ENCODE measurements around the gene TEX13A.

Gene TEX13A

GRCh38 chrX:105226499-105226898 lies 6.0 kb upstream of the TEX13A start:
- TF ChIP-seq CTCF (IDR thresholded peaks at IDR 0.05; ENCODE audit: extremely low read depth, insufficient read depth, missing control alignments): no peak
- no peak for DNase-seq (ENCODE audit: low spot score)
- in situ Hi-C loops (cut with MboI; ENCODE audit: low pct_unique_long_range_greater_than_20kb, low sequenced_read_pairs, unreplicated experiment): no loop called here

- DNase-seq (ENCODE audit: low spot score): no peak
- in situ Hi-C loops (cut with MboI; ENCODE audit: low pct_unique_long_range_greater_than_20kb, low sequenced_read_pairs, unreplicated experiment): no loop called here
- TF ChIP-seq CTCF (IDR thresholded peaks at IDR 0.05; ENCODE audit: extremely low read depth, insufficient read depth, missing control alignments): no peak
Measured at GRCh38 chrX:105221374-105221773, 880 bp upstream of the TEX13A start.

GRCh38 chrX:105219454-105220401 lies 766 bp downstream of the TEX13A start:
- no peak for TF ChIP-seq CTCF (IDR thresholded peaks at IDR 0.05; ENCODE audit: extremely low read depth, insufficient read depth, missing control alignments)
- no peak for DNase-seq (ENCODE audit: low spot score)
- in situ Hi-C loops (cut with MboI; ENCODE audit: low pct_unique_long_range_greater_than_20kb, low sequenced_read_pairs, unreplicated experiment): no loop called here

- no peak for TF ChIP-seq CTCF (IDR thresholded peaks at IDR 0.05; ENCODE audit: extremely low read depth, insufficient read depth, missing control alignments)
- no peak for DNase-seq (ENCODE audit: low spot score)
- in situ Hi-C loops (cut with MboI; ENCODE audit: low pct_unique_long_range_greater_than_20kb, low sequenced_read_pairs, unreplicated experiment): no loop called here
Measured at GRCh38 chrX:105211066-105211575, 9.4 kb downstream of the TEX13A start.

GRCh38 chrX:105210258-105210657 lies 10.2 kb downstream of the TEX13A start:
- DNase-seq (ENCODE audit: low spot score): no peak
- in situ Hi-C loops (cut with MboI; ENCODE audit: low pct_unique_long_range_greater_than_20kb, low sequenced_read_pairs, unreplicated experiment): no loop called here

GRCh38 chrX:105209406-105209805 lies 11.1 kb downstream of the TEX13A start:
- no peak for TF ChIP-seq CTCF (IDR thresholded peaks at IDR 0.05; ENCODE audit: extremely low read depth, insufficient read depth, missing control alignments)
- no peak for DNase-seq (ENCODE audit: low spot score)
- in situ Hi-C loops (cut with MboI; ENCODE audit: low pct_unique_long_range_greater_than_20kb, low sequenced_read_pairs, unreplicated experiment): no loop called here

More at GRCh38 chrX:105210258-105210657, 10.2 kb downstream of the TEX13A start:
- TF ChIP-seq CTCF (IDR thresholded peaks at IDR 0.05; ENCODE audit: extremely low read depth, insufficient read depth, missing control alignments): peak; percentile 18

All from GM13977 (cell line).